Tibial nerve (tissue), 4 donors: ENCODE results near the gene BCL7C. TPM values are rescaled to one million over a fixed set of nuclear protein-coding genes. Genes with fewer than 3 reads are reported as not detected.

Experiments used
- DNase-seq, 2 donors: peaks; one replicate each; pipeline ENCODE4 v3.0.0-alpha.2; 2019; ENCODE audit warnings: low spot score in 2 of 2
- H3K27ac ChIP-seq, 4 donors: fragments of 200-600 bp; sonication (generic) in 3 of 4; one replicate each; pipeline ENCODE4 v1.5.1; 2017 to 2019; ENCODE audit warnings: mild to moderate bottlenecking in 1 of 4
- H3K27me3 ChIP-seq, 2 donors: fragments of 200-600 bp; sonication (generic) in 1 of 2; one replicate each; pipeline versions ENCODE4 v1.5.1 to v1.6.0; 2017 to 2019
- H3K36me3 ChIP-seq, 3 donors: fragments of 200-600 bp; sonication (generic); one replicate each; pipeline ENCODE4 v1.5.1; 2018 to 2019
- H3K4me1 ChIP-seq, 4 donors: fragments of 200-600 bp; sonication (generic) in 3 of 4; one replicate each; pipeline ENCODE4 v1.5.1; 2017 to 2019
- H3K4me3 ChIP-seq, 4 donors: fragments of 200-600 bp; sonication (generic) in 3 of 4; one replicate each; pipeline ENCODE4 v1.5.1; 2017 to 2019; ENCODE audit warnings: mild to moderate bottlenecking in 1 of 4, moderate library complexity in 1 of 4
- H3K9me3 ChIP-seq, 4 donors: fragments of 200-600 bp; sonication (generic) in 3 of 4; one replicate each; pipeline ENCODE4 v1.5.1; 2017 to 2019
- CTCF ChIP-seq, 5 experiments: fragments of 200-600 bp in 3 of 5; fragments of 450-650 bp in 2 of 5; sonication (generic) in 3 of 5; IDR thresholded peaks; one replicate each; pipeline ENCODE4 v1.5.1; 2016 to 2019; ENCODE audit warnings: antibody characterized with exemption in 5 of 5, mild to moderate bottlenecking in 3 of 5, moderate library complexity in 2 of 5
- EP300 ChIP-seq, 2 donors: sonication (generic); formaldehyde crosslinking; IDR thresholded peaks; one replicate each; pipeline ENCODE4 v1.6.1; 2017; ENCODE audit warnings: antibody characterized with exemption in 2 of 2, mild to moderate bottlenecking in 1 of 2
- POLR2A ChIP-seq, 2 donors: fragments of 450-650 bp; IDR thresholded peaks; one replicate each; pipeline ENCODE4 v1.6.1; 2017; ENCODE audit warnings: antibody characterized with exemption in 2 of 2, mild to moderate bottlenecking in 2 of 2, moderate library complexity in 2 of 2
- WGBS, 2 donors: methylation state at CpG; one replicate each; pipeline ENCODE4 v1.1.5; 2018; 5-methylcytosine and 5-hydroxymethylcytosine counted together
- total RNA-seq, 4 donors: library from RNA; depleted of rRNA; stranded (reverse); fragments of >200 nt; gene quantifications; one replicate each; pipeline ENCODE4 v1.1.0, GENCODE V29; 2016

BCL7C gene
- total RNA-seq, 4 donors from 2014 or later: 42.9 to 54.0 (median 48.2) TPM

GRCh38 chr16:30927789-30928378 lies 34.0 kb upstream of the BCL7C start:
- Histone ChIP-seq H3K27ac (peak overlapping the region in 1 of 4 donors; percentile 24), H3K27me3 (no peaks in the 10 kb centered on the region), H3K36me3 (peaks cover 0 to 74% (median 0%) of the 10 kb centered on the region in 3 donors), H3K4me1 (peaks cover 0 to 26% (median 4%) of the 10 kb centered on the region in 4 donors), H3K4me3 (no peak overlapping the region), H3K9me3 (no peaks in the 10 kb centered on the region)
- DNase-seq: no peak
- 46 to 54% methylated on average over 10 to 11 of the region's 15 CpGs for WGBS, 2 donors
- TF ChIP-seq EP300 (IDR thresholded peaks at IDR 0.05): no peak
- TF ChIP-seq CTCF (IDR thresholded peaks at IDR 0.05): no peak
- TF ChIP-seq POLR2A (IDR thresholded peaks at IDR 0.05): no peak

DNA sequence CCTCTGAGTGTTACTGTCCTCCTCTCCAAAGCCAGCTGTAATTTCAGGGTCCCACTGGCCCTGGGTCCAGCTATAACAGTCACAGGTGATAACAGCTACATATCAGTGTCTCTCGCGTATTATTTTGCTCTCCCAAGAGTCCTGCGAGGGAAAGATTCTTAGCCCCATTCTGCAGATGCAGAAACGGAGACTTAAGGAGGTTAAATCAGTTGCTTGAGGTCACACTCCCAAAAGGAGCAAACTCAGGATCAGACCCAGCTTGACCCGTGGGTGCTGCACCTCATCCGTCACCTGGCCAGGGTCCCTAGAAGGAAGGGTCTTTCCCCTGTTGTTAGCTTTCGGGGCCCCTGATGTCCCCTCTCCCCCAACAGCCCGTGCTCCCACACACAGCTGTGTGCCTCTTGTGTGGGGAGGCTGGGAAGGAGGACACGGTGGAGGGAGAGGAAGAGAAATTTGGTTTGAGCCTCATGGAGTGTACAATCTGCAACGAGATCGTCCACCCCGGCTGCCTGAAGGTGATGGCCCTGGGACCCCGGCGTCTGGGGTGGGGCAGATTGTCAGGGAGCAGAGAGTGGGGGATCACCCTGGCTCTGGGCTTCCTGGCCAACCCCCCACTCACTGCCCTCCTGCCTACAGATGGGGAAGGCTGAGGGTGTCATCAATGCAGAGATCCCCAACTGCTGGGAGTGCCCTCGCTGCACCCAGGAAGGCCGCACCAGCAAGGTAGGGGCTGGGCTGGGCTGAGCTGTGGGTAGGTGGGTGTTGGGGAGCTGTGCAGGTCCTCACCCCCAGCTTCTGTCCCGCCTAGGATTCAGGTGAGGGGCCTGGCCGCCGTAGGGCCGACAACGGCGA lies 33.3 kb upstream of the BCL7C start:
- peak overlapping the region in 1 of 4 donors; percentile 24 for H3K27ac ChIP-seq
- H3K4me3 ChIP-seq: no peak overlapping the region
- TF ChIP-seq EP300 (IDR thresholded peaks at IDR 0.05) (no peak), POLR2A (IDR thresholded peaks at IDR 0.05) (no peak), CTCF (IDR thresholded peaks at IDR 0.05) (no peak)
- H3K4me1 ChIP-seq: peaks cover 0 to 26% (median 4%) of the 10 kb centered on the region in 4 donors
- H3K27me3 ChIP-seq: no peaks in the 10 kb centered on the region
- 83 to 90% methylated on average over 14 to 19 of the region's 22 CpGs for WGBS, 2 donors
- DNase-seq: no peak
- H3K36me3 ChIP-seq: peaks cover 0 to 69% (median 0%) of the 10 kb centered on the region in 3 donors
- H3K9me3 ChIP-seq: no peaks in the 10 kb centered on the region

GRCh38 chr16:30925995-30926811 lies 32.3 kb upstream of the BCL7C start:
- 54 to 61% methylated on average over 10 of the region's 10 CpGs for whole genome bisulfite sequencing, 2 donors
- Histone ChIP-seq H3K36me3 (peaks cover 0 to 59% (median 0%) of the 10 kb centered on the region in 3 donors), H3K9me3 (no peaks in the 10 kb centered on the region), H3K27ac (no peak overlapping the region), H3K27me3 (no peaks in the 10 kb centered on the region), H3K4me1 (peaks cover 0 to 35% (median 4%) of the 10 kb centered on the region in 4 donors), H3K4me3 (no peak overlapping the region)
- DNase-seq: no peak
- no peak for TF ChIP-seq CTCF (IDR thresholded peaks at IDR 0.05)
- TF ChIP-seq EP300 (IDR thresholded peaks at IDR 0.05): no peak
- TF ChIP-seq POLR2A (IDR thresholded peaks at IDR 0.05): no peak

GRCh38 chr16:30925632-30925987 lies 31.7 kb upstream of the BCL7C start:
- Histone ChIP-seq H3K36me3 (peaks cover 0 to 53% (median 0%) of the 10 kb centered on the region in 3 donors), H3K27me3 (no peaks in the 10 kb centered on the region), H3K4me3 (no peak overlapping the region), H3K9me3 (no peaks in the 10 kb centered on the region), H3K4me1 (peaks cover 0 to 35% (median 4%) of the 10 kb centered on the region in 4 donors), H3K27ac (peak overlapping the region in 1 of 4 donors; percentile 98)
- TF ChIP-seq CTCF (IDR thresholded peaks at IDR 0.05): no peak
- no peak for TF ChIP-seq EP300 (IDR thresholded peaks at IDR 0.05)
- no peak for TF ChIP-seq POLR2A (IDR thresholded peaks at IDR 0.05)
- 78 to 92% methylated on average over 2 to 13 of the region's 26 CpGs for WGBS, 2 donors
- no peak for DNase-seq
